Nephron (organoid): ENCODE data around the gene PRR5L.

Experiments used
- H3K27ac Mint-ChIP-seq, 3 experiments: 2 replicates each; pipeline ENCODE4 v1.8.0; 2020; ENCODE audit warnings: mixed read lengths in 3 of 3, mild to moderate bottlenecking in 2 of 3, moderate library complexity in 1 of 3
- H3K27me3 Mint-ChIP-seq: 2 replicates; pipeline ENCODE4 v1.8.0; 2021; ENCODE audit warnings: low read depth, mild to moderate bottlenecking, moderate library complexity, mixed read lengths
- H3K36me3 Mint-ChIP-seq: 2 replicates; pipeline ENCODE4 v1.8.0; 2020; ENCODE audit warnings: low read depth, mixed read lengths
- H3K4me1 Mint-ChIP-seq: 2 replicates; pipeline ENCODE4 v1.8.0; 2020; ENCODE audit warnings: mixed read lengths
- H3K4me3 Mint-ChIP-seq, 3 experiments: 2 replicates each; pipeline ENCODE4 v1.8.0; 2020; ENCODE audit warnings: mild to moderate bottlenecking in 3 of 3, mixed read lengths in 3 of 3, moderate library complexity in 2 of 3
- H3K9me3 Mint-ChIP-seq: 2 replicates; pipeline ENCODE4 v1.8.0; 2020; ENCODE audit warnings: mixed read lengths
- CTCF ChIP-seq, 3 experiments: fragments of 200-600 bp; sonication (generic); IDR thresholded peaks; one replicate each; pipeline ENCODE4 v1.5.0; 2021; ENCODE audit warnings: antibody characterized with exemption in 3 of 3; ENCODE audit not compliant: unreplicated experiment in 3 of 3

Gene PRR5L

GRCh38 chr11:36493332-36493731, 197.2 kb downstream of the PRR5L start:
- H3K4me3 Mint-ChIP-seq, result no peak overlapping the region
- H3K27ac Mint-ChIP-seq, result no peak overlapping the region
- no peaks in the 10 kb centered on the region for H3K27me3 Mint-ChIP-seq
- peaks cover 54% of the 10 kb centered on the region for H3K36me3 Mint-ChIP-seq
- TF ChIP-seq CTCF (IDR thresholded peaks at IDR 0.05; ENCODE audit: unreplicated experiment in 3 of 3), result no peak
- H3K4me1 Mint-ChIP-seq, result no peaks in the 10 kb centered on the region
- no peaks in the 10 kb centered on the region for H3K9me3 Mint-ChIP-seq

- TF ChIP-seq CTCF (IDR thresholded peaks at IDR 0.05; ENCODE audit: unreplicated experiment in 3 of 3), result no peak
- H3K36me3 Mint-ChIP-seq, result peaks cover 42% of the 10 kb centered on the region
- H3K9me3 Mint-ChIP-seq, result no peaks in the 10 kb centered on the region
These were observed 202.6 kb downstream of the PRR5L start for GRCh38 chr11:36498721-36499120.

GRCh38 chr11:36499315-36499714, 203.2 kb downstream of the PRR5L start:
- Mint-ChIP-seq H3K27ac (no peak overlapping the region), H3K9me3 (no peaks in the 10 kb centered on the region), H3K4me1 (peaks cover 43% of the 10 kb centered on the region), H3K4me3 (no peak overlapping the region), H3K27me3 (no peaks in the 10 kb centered on the region), H3K36me3 (peaks cover 45% of the 10 kb centered on the region)
- TF ChIP-seq CTCF (IDR thresholded peaks at IDR 0.05; ENCODE audit: unreplicated experiment in 3 of 3), result no peak

More at GRCh38 chr11:36498721-36499120, 202.6 kb downstream of the PRR5L start:
- H3K27ac Mint-ChIP-seq, result no peak overlapping the region
- H3K27me3 Mint-ChIP-seq, result no peaks in the 10 kb centered on the region
- peaks cover 41% of the 10 kb centered on the region for H3K4me1 Mint-ChIP-seq
- H3K4me3 Mint-ChIP-seq, result no peak overlapping the region

- peaks cover 47% of the 10 kb centered on the region for H3K36me3 Mint-ChIP-seq
These were observed 204.2 kb downstream of the PRR5L start for GRCh38 chr11:36500315-36500721.

GRCh38 chr11:36501236-36501635, 205.1 kb downstream of the PRR5L start:
- H3K27ac Mint-ChIP-seq, result peak overlapping the region; percentile 15 to 69 (median 21)
- H3K9me3 Mint-ChIP-seq, result no peaks in the 10 kb centered on the region

More at GRCh38 chr11:36500315-36500721, 204.2 kb downstream of the PRR5L start:
- Mint-ChIP-seq H3K27ac (peak overlapping the region in 2 of 3 experiments; percentile 3 to 46), H3K9me3 (no peaks in the 10 kb centered on the region), H3K4me3 (no peak overlapping the region), H3K27me3 (no peaks in the 10 kb centered on the region), H3K4me1 (peaks cover 50% of the 10 kb centered on the region)
- TF ChIP-seq CTCF (IDR thresholded peaks at IDR 0.05; ENCODE audit: unreplicated experiment in 3 of 3), result no peak

More at GRCh38 chr11:36501236-36501635, 205.1 kb downstream of the PRR5L start:
- no peaks in the 10 kb centered on the region for H3K27me3 Mint-ChIP-seq
- peaks cover 48% of the 10 kb centered on the region for H3K36me3 Mint-ChIP-seq
- no peak overlapping the region for H3K4me3 Mint-ChIP-seq
- no peak for TF ChIP-seq CTCF (IDR thresholded peaks at IDR 0.05; ENCODE audit: unreplicated experiment in 3 of 3)
- H3K4me1 Mint-ChIP-seq, result peaks cover 57% of the 10 kb centered on the region
